Measurements from ENCODE around the gene MMP10.

The MMP10 gene

DNA sequence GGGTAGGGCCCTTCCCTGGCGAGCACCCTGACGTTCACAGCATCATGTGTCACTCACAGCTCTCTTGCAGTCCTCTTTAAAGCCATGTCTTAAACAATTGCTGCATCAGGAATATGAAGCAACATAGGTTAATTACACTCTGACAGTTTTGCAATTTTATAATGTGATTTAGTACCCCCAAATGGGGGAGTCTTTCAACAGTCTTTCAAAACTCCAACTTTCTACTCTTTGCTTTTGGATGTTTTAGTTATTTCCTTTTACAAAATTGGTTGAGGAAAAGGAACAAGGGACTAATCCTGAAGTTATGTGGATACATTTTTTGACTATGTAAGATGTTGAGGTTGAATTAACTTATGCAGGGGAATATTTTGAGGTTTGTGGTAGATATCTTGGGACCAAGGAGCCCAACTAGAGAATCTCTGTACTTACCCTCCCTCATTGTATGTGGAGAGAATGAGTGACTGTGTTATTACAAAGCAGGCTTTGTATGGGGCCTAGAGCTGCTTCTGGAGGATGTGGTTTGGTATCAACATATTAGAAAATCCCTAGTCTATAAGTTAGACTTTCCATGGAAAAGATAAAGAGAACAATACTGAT is 55.4 kb downstream of the MMP10 start, which contains the start of gene MMP8:
TSS of gene MMP8 (minus strand) at position 51 of the 597 bp plus-strand sequence. CDS start 99 bp downstream, outside the sequence.
- DNase-seq = no peak

DNA sequence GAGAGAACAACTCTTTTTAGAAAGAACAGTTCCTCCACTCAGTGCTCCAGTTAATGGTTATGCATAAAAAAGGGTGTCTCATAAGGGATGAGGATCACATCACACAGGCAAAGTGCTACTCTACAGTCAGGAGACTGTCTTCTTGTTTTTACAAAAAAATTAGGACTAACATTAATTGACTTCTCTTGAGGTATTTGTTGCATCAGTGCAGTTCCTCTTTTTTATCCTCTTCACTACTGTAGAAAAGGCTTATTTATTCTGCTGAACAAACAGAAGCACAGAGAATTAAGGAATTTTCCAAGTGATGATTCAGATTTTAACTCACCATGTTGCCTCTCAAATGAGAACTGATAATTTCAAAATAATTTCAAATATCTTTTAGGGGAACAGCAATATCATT is 57.6 kb downstream of the MMP10 start:
- DNase-seq = no peak

Measured in activated T-cell treated with anti-CD3 and anti-CD28 coated beads, Interleukin-2, amount 50 U/mL, for 1 hour (primary cell).